22Rv1 (cell line): ENCODE results near the gene PAQR8.

Source experiments
- CTCF ChIP-seq: fragments of 450-650 bp; IDR thresholded peaks from 2 replicates; pipeline ENCODE4 v1.5.1; 2017; ENCODE audit warnings: mild to moderate bottlenecking
- ZFX ChIP-seq: fragments of 450-650 bp; IDR thresholded peaks from 2 replicates; pipeline ENCODE4 v1.6.1; 2017; ENCODE audit warnings: antibody characterized with exemption, borderline replicate concordance

GRCh38 chr6:52341561-52342260 lies 20.2 kb upstream of the PAQR8 start:
- no peak for TF ChIP-seq CTCF
- no peak for TF ChIP-seq ZFX
